ENCODE results near the gene WDHD1.
"Not testable (repeated sequence)": the region's sequence is repeated elsewhere in the genome, so short reads cannot be mapped to it uniquely, and the experiment has no call there.

The WDHD1 gene

GRCh38 chr14:54931101-54931500 is 95.8 kb downstream of the WDHD1 start:
- H3K27ac ChIP-seq: no peak overlapping the region
- TF ChIP-seq, protein P1, sequence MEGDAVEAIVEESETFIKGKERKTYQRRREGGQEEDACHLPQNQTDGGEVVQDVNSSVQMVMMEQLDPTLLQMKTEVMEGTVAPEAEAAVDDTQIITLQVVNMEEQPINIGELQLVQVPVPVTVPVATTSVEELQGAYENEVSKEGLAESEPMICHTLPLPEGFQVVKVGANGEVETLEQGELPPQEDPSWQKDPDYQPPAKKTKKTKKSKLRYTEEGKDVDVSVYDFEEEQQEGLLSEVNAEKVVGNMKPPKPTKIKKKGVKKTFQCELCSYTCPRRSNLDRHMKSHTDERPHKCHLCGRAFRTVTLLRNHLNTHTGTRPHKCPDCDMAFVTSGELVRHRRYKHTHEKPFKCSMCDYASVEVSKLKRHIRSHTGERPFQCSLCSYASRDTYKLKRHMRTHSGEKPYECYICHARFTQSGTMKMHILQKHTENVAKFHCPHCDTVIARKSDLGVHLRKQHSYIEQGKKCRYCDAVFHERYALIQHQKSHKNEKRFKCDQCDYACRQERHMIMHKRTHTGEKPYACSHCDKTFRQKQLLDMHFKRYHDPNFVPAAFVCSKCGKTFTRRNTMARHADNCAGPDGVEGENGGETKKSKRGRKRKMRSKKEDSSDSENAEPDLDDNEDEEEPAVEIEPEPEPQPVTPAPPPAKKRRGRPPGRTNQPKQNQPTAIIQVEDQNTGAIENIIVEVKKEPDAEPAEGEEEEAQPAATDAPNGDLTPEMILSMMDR (conservative IDR thresholded peaks at IDR 0.05): no peak

GRCh38 chr14:54929556-54929955 is 97.3 kb downstream of the WDHD1 start:
- H3K27ac ChIP-seq: no peak overlapping the region
- TF ChIP-seq, protein P1 (conservative IDR thresholded peaks at IDR 0.05): no peak

DNA sequence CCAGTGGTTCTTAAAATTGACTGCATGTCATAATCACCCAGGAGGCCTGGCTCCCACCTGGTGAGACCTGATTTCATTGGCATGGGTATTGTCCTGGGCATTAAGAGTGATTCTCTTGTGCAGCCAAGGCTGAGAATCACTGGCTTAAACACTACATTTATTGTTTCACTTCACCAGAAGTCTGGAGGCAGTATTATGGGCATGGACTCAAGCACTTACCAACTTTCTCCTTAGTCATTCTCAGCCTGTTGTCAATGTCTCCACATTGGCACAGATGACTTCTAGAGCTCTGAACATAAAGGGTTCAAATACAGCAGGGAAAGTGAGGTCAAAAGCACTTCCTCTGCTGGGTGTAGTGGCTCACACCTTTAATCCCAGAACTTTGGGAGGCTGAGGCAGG is 98.7 kb downstream of the WDHD1 start:
- TF ChIP-seq, protein P1 (conservative IDR thresholded peaks at IDR 0.05): no peak
- H3K27ac ChIP-seq: no peak overlapping the region

- no peak overlapping the region for H3K27ac ChIP-seq
- TF ChIP-seq, protein P1 (conservative IDR thresholded peaks at IDR 0.05): no peak
These were observed 99.3 kb downstream of the WDHD1 start for GRCh38 chr14:54927551-54927950.

DNA sequence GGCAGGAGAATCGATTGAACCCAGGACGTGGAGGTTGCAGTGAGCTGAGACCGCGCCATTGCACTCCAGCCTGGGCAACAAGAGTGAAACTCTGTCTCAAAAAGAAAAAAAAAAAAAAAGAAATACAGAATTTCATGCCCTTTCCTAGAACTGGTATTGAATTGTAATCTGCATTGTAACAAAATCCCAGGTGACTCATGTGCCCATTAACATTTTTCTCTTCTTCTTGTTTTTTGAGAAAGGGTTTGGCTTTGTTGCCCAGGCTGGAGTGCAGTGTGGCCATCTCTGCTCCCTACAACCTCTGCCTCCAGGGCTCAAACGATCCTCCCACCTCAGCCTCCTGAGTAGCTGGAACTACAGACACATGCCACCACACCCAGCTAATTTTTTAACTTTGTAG is 100.3 kb downstream of the WDHD1 start:
- not testable (repeated sequence) for H3K27ac ChIP-seq

DNA sequence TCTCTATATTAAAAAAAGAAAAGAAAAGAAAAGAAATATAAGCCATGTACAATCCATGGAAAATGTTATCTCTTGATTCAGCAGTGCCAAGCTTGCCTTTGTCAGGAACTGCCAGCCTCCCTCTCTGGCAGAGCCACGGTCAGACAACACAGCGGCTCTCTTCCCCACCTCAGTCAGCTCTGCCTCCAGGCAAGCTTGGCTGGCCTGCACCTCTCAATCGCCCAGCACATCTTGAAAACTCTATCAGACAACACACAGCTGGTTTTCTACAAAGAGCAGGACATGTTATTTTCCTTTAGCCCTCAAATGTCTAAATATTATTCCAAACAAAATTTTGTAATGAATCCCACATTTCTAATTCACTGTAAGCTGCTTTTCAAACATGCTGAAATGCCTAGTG is 104.3 kb downstream of the WDHD1 start:
- no peak overlapping the region for H3K27ac ChIP-seq

GRCh38 chr14:54920052-54920451 is 106.8 kb downstream of the WDHD1 start:
- TF ChIP-seq, protein P1 (conservative IDR thresholded peaks at IDR 0.05): no peak
- H3K27ac ChIP-seq: no peak overlapping the region

More for the DNA sequence above, 104.3 kb downstream of the WDHD1 start:
- TF ChIP-seq, protein P1 (conservative IDR thresholded peaks at IDR 0.05): no peak

DNA sequence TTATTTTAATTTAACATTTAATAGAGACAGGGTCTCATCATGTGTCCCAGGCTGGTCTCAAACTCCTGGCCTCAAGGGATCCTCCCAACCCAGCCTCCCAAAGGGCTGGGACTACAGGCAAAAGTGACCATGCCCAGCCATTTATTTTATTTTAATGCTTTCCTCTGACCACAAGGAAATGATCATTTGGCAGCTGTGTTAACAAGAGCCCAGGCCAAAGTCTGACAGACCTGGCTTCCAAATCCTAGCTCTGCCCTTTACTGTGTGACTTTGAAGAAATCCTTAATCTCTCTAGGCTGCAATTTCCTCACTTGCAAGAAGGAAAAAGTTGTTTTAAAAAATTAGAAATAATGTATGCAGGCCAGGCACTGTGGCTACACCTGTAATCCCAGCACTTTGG is 107.6 kb downstream of the WDHD1 start:
- TF ChIP-seq, protein P1 (conservative IDR thresholded peaks at IDR 0.05): no peak
- H3K27ac ChIP-seq: no peak overlapping the region

Measured in VCaP (cell line).